NB4 (cell line): ENCODE data around the gene CCM2L.

Experiments
- MAX ChIP-seq: IDR thresholded peaks from 2 replicates; pipeline ENCODE4 v1.6.1; 2011; ENCODE audit warnings: low read depth, low read length
- TF ChIP-seq, protein P1 (sequence below): IDR thresholded peaks from one replicate; pipeline ENCODE4 v1.5.1; 2012; ENCODE audit warnings: low read depth, low read length

GRCh38 chr20:32052090-32052777 lies 42.0 kb downstream of the CCM2L start, which contains the start of gene HCK:
- TF ChIP-seq, protein P1, sequence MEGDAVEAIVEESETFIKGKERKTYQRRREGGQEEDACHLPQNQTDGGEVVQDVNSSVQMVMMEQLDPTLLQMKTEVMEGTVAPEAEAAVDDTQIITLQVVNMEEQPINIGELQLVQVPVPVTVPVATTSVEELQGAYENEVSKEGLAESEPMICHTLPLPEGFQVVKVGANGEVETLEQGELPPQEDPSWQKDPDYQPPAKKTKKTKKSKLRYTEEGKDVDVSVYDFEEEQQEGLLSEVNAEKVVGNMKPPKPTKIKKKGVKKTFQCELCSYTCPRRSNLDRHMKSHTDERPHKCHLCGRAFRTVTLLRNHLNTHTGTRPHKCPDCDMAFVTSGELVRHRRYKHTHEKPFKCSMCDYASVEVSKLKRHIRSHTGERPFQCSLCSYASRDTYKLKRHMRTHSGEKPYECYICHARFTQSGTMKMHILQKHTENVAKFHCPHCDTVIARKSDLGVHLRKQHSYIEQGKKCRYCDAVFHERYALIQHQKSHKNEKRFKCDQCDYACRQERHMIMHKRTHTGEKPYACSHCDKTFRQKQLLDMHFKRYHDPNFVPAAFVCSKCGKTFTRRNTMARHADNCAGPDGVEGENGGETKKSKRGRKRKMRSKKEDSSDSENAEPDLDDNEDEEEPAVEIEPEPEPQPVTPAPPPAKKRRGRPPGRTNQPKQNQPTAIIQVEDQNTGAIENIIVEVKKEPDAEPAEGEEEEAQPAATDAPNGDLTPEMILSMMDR: no peak
- no peak for TF ChIP-seq MAX
